IMR-90 (cell line): ENCODE measurements around the gene SHC1. TPM values are rescaled to one million over a fixed set of nuclear protein-coding genes. Genes with fewer than 3 reads are reported as not detected.
A peak's percentile ranks its signal among the peaks of the same experiment; 100 is the strongest.

Experiments used
- ATAC-seq: fragments of 200-7000 bp; cut with Tn5 transposase; 2 replicates; pipeline ENCODE4 v1.9.1; 2020; ENCODE audit warnings: low read depth, mild to moderate bottlenecking, moderate library complexity
- BruUV-seq: library from RNA; stranded (reverse); fragments of 400-500 nt; replicated peaks from 2 replicates; lab custom pipeline; 2021; lab: Mats Ljungman, UMichigan
- CTCF ChIA-PET: fragments of 300-600 bp; formaldehyde crosslinking; extraction: SDS; loops from one replicate; lab custom pipeline; 2021; ENCODE audit warnings: antibody characterized with exemption; lab: Yijun Ruan, JAX
- POLR2A ChIA-PET: fragments of 300-600 bp; sonication (Branson Sonifier 250); formaldehyde crosslinking; loops from one replicate; lab custom pipeline; 2022; ENCODE audit warnings: antibody characterized with exemption; ENCODE audit not compliant: unreplicated experiment; lab: Charles Lee
- DNase-seq: peaks from one replicate; pipeline ENCODE4 v3.0.0; 2013
- H2AFZ ChIP-seq: replicated peaks from 2 replicates; pipeline ENCODE3; 2013; ENCODE audit warnings: low read length, mild to moderate bottlenecking; ENCODE audit not compliant: poor library complexity
- H2AK5ac ChIP-seq: 2 replicates; pipeline ENCODE4 v1.6.1; 2013; ENCODE audit warnings: low read depth, low read length, inconsistent platforms
- H2AK9ac ChIP-seq: replicated peaks from 2 replicates; pipeline ENCODE3; 2013; ENCODE audit warnings: mild to moderate bottlenecking, low read depth, low read length, moderate library complexity; ENCODE audit not compliant: poor library complexity
- H2BK120ac ChIP-seq: 2 replicates; pipeline ENCODE4 v1.6.1; 2013; ENCODE audit warnings: low read depth, low read length, inconsistent platforms
- H2BK15ac ChIP-seq: 3 replicates; pipeline ENCODE4 v1.6.1; 2013; ENCODE audit warnings: low read depth, low read length, inconsistent platforms
- H2BK20ac ChIP-seq: 2 replicates; pipeline ENCODE4 v1.6.1; 2013; ENCODE audit warnings: low read depth, mild to moderate bottlenecking, inconsistent platforms, low read length, moderate library complexity
- H2BK5ac ChIP-seq: 2 replicates; pipeline ENCODE4 v1.6.1; 2013; ENCODE audit warnings: mild to moderate bottlenecking, low read depth, low read length, inconsistent platforms; ENCODE audit not compliant: poor library complexity, severe bottlenecking
- H3K14ac ChIP-seq: replicated peaks from 2 replicates; pipeline ENCODE4 v1.6.1; 2013; ENCODE audit warnings: low read depth, low read length, inconsistent platforms
- H3K18ac ChIP-seq: 2 replicates; pipeline ENCODE4 v1.6.1; 2013; ENCODE audit warnings: low read depth, low read length, control low read depth
- H3K23ac ChIP-seq: 2 replicates; pipeline ENCODE4 v1.6.1; 2013; ENCODE audit warnings: low read depth, low read length, inconsistent platforms
- H3K27ac ChIP-seq: 2 replicates; pipeline ENCODE4 v1.5.1; 2013; ENCODE audit warnings: mild to moderate bottlenecking, control low read depth, low read length; ENCODE audit not compliant: insufficient read depth
- H3K27me3 ChIP-seq: 2 replicates; pipeline ENCODE4 v1.6.1; 2013; ENCODE audit warnings: low read length; ENCODE audit not compliant: control insufficient read depth, insufficient read depth
- H3K36me3 ChIP-seq: 2 replicates; pipeline ENCODE4 v1.6.1; 2013; ENCODE audit warnings: low read length, mixed read lengths; ENCODE audit not compliant: control insufficient read depth, insufficient read depth
- H3K4ac ChIP-seq: 2 replicates; pipeline ENCODE4 v1.6.1; 2013; ENCODE audit warnings: low read depth, low read length, inconsistent platforms
- H3K4me1 ChIP-seq: 2 replicates; pipeline ENCODE4 v1.6.1; 2013; ENCODE audit warnings: low read length, mixed read lengths; ENCODE audit not compliant: control insufficient read depth, insufficient read depth
- H3K4me2 ChIP-seq: 2 replicates; pipeline ENCODE4 v1.6.1; 2013; ENCODE audit warnings: low read depth, mild to moderate bottlenecking, control low read depth, low read length, moderate library complexity
- H3K4me3 ChIP-seq: 2 replicates; pipeline ENCODE4 v1.5.1; 2013; ENCODE audit warnings: low read depth, mild to moderate bottlenecking, control low read depth, low read length, moderate library complexity; ENCODE audit not compliant: insufficient read depth
- H3K56ac ChIP-seq: 2 replicates; pipeline ENCODE4 v1.6.1; 2013; ENCODE audit warnings: low read length, inconsistent platforms; ENCODE audit not compliant: insufficient read depth; ENCODE audit errors: extremely low read depth
- H3K79me1 ChIP-seq, 2 experiments: 2 replicates each; pipeline ENCODE4 v1.6.1; 2013; ENCODE audit warnings: low read length in 2 of 2, inconsistent platforms in 1 of 2, low read depth in 1 of 2
- H3K9ac ChIP-seq: 2 replicates; pipeline ENCODE4 v1.6.1; 2013; ENCODE audit warnings: low read depth, low read length, control low read depth
- H3K9me1 ChIP-seq: 2 replicates; pipeline ENCODE4 v1.6.1; 2013; ENCODE audit warnings: low read length, inconsistent platforms; ENCODE audit not compliant: insufficient read depth
- H3K9me3 ChIP-seq: 2 replicates; pipeline ENCODE4 v1.6.1; 2013; ENCODE audit warnings: low read length; ENCODE audit not compliant: control insufficient read depth, insufficient read depth
- H4K20me1 ChIP-seq: 2 replicates; pipeline ENCODE4 v1.6.1; 2013; ENCODE audit warnings: low read length, inconsistent platforms; ENCODE audit not compliant: insufficient read depth
- H4K5ac ChIP-seq: 2 replicates; pipeline ENCODE4 v1.6.1; 2013; ENCODE audit warnings: mild to moderate bottlenecking, low read depth, low read length, control low read depth
- H4K8ac ChIP-seq, 2 experiments: 2 replicates each; pipeline ENCODE4 v1.6.1; 2013; ENCODE audit warnings: low read depth in 2 of 2, low read length in 2 of 2, control low read depth in 1 of 2, inconsistent platforms in 1 of 2
- H4K91ac ChIP-seq: 2 replicates; pipeline ENCODE4 v1.6.1; 2013; ENCODE audit warnings: low read depth, low read length, inconsistent platforms; ENCODE audit not compliant: insufficient read depth
- BHLHE40 ChIP-seq: fragments of 150-350 bp; IDR thresholded peaks from 2 replicates; pipeline ENCODE4 v1.6.1; 2016; ENCODE audit warnings: mild to moderate bottlenecking, low read depth, low read length
- CEBPB ChIP-seq: IDR thresholded peaks from 2 replicates; pipeline ENCODE4 v1.6.1; 2012; ENCODE audit warnings: low read depth, low read length, improper control_type of control experiment
- CHD1 ChIP-seq: IDR thresholded peaks from 2 replicates; pipeline ENCODE4 v1.6.1; 2012; ENCODE audit warnings: low read depth, low read length, improper control_type of control experiment
- CTCF ChIP-seq: conservative IDR thresholded peaks from 2 replicates; pipeline ENCODE4 v1.5.1; 2012; ENCODE audit warnings: mild to moderate bottlenecking, low read depth, low read length, improper control_type of control experiment
- FOS ChIP-seq: fragments of 150-350 bp; IDR thresholded peaks from 2 replicates; pipeline ENCODE4 v1.6.1; 2016; ENCODE audit warnings: low read depth, low read length
- MAFK ChIP-seq: IDR thresholded peaks from 2 replicates; pipeline ENCODE4 v1.6.1; 2012; ENCODE audit warnings: low read depth, low read length, improper control_type of control experiment
- MAZ ChIP-seq: IDR thresholded peaks from 2 replicates; pipeline ENCODE4 v1.6.1; 2012; ENCODE audit warnings: low read depth, mild to moderate bottlenecking, low read length, improper control_type of control experiment, moderate library complexity, borderline replicate concordance
- MXI1 ChIP-seq: IDR thresholded peaks from 2 replicates; pipeline ENCODE4 v1.6.1; 2012; ENCODE audit warnings: low read depth, mild to moderate bottlenecking, low read length, moderate library complexity, borderline replicate concordance
- NFE2L2 ChIP-seq: fragments of 150-350 bp; IDR thresholded peaks from 2 replicates; pipeline ENCODE4 v1.6.1; 2016; ENCODE audit warnings: low read depth, mild to moderate bottlenecking, low read length
- POLR2A ChIP-seq: IDR thresholded peaks from 2 replicates; pipeline ENCODE4 v1.6.1; 2012; ENCODE audit warnings: mild to moderate bottlenecking, low read depth, low read length
- RAD21 ChIP-seq: IDR thresholded peaks from 2 replicates; pipeline ENCODE4 v1.6.1; 2012; ENCODE audit warnings: low read length, improper control_type of control experiment
- RCOR1 ChIP-seq: IDR thresholded peaks from 2 replicates; pipeline ENCODE4 v1.6.1; 2012; ENCODE audit warnings: mild to moderate bottlenecking, low read length, improper control_type of control experiment; ENCODE audit not compliant: insufficient replicate concordance
- RFX5 ChIP-seq: IDR thresholded peaks from 2 replicates; pipeline ENCODE4 v1.8.0; 2012; ENCODE audit warnings: low read depth, mild to moderate bottlenecking, low read length, moderate library complexity
- SMC3 ChIP-seq: fragments of 150-350 bp; IDR thresholded peaks from 2 replicates; pipeline ENCODE4 v1.6.1; 2016; ENCODE audit warnings: low read depth, mild to moderate bottlenecking, antibody characterized with exemption, low read length, moderate library complexity
- USF2 ChIP-seq: fragments of 150-350 bp; IDR thresholded peaks from 2 replicates; pipeline ENCODE4 v1.6.1; 2017; ENCODE audit warnings: mild to moderate bottlenecking, antibody characterized with exemption, low read length, low read depth
- WGBS, 2 experiments: methylation state at CpG; one replicate each; pipeline versions ENCODE4 v1.1.5 to v1.1.7; 2013; ENCODE audit warnings: missing lambda C conversion rate in 2 of 2; ENCODE audit not compliant: insufficient read length in 1 of 2; ENCODE audit errors: extremely low coverage in 2 of 2; 5-methylcytosine and 5-hydroxymethylcytosine counted together
- dilution Hi-C: fragments of 300-500 bp; cut with HindIII; formaldehyde crosslinking; loops from one replicate; pipeline ENCODE4 v1.14.3; 2018; ENCODE audit warnings: low sequenced_read_pairs; ENCODE audit not compliant: unreplicated experiment
- in situ Hi-C: fragments of 300-500 bp; cut with MboI; formaldehyde crosslinking; loops from 3 replicates; pipeline ENCODE4 v1.14.3; 2019; ENCODE audit warnings: low sequenced_read_pairs, inconsistent platforms, mixed read lengths
- intact Hi-C: fragments of 100-400 bp; cut with micrococcal nuclease; formaldehyde crosslinking; loops from 2 replicates; pipeline ENCODE4 v1.10.0; 2022
- polyA plus RNA-seq, 3 experiments: library from polyadenylated mRNA; depleted of rRNA; stranded (reverse); fragments of >200 nt; gene quantifications; 2 replicates each; pipeline ENCODE4 v1.2.3, GENCODE V29; 2012; ENCODE audit warnings: low replicate concordance in 1 of 3
- total RNA-seq: library from RNA; depleted of rRNA; stranded (reverse); fragments of >200 nt; gene quantifications from 2 replicates; pipeline ENCODE4 v1.2.3, GENCODE V29; 2012
- TF ChIP-seq, protein P1 (sequence below): fragments of 150-350 bp; IDR thresholded peaks from 2 replicates; pipeline ENCODE4 v1.6.1; 2016; ENCODE audit warnings: low read depth, mild to moderate bottlenecking, low read length, moderate library complexity, borderline replicate concordance

Gene SHC1
- total and polyA plus RNA-seq, 2 of the 4 experiments (the other 2 are of a cell fraction), result 352 to 355 TPM

DNA sequence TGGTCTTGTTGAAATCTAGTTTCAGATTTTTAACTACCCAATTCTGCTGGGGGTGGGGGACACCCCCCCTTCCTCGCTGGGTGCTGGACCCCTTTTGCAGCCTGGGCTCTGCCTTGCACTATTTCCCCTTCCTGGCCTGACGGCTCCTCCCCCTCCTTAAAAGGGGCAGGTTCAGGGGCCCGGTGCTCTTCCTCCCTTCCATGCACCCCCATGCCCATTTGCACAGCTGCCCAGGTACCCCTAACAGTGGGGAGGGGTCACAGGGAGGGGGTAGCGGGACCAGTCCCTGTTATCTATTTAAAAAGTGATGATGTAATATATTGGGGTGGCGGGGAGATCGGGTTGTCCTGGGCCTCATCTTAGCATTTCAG is 47.4 kb upstream of the SHC1 start:
- ATAC-seq (no peak), DNase-seq (no peak)
- Histone ChIP-seq H3K18ac (no peak overlapping the region), H3K9me3 (no peaks in the 10 kb centered on the region), H2BK5ac (no peak overlapping the region), H3K27ac (no peak overlapping the region), H3K36me3 (peaks cover 22% of the 10 kb centered on the region), H3K9me1 (peaks cover 2% of the 10 kb centered on the region; the same call in 1 of the 2 replicates), H4K91ac (no peak overlapping the region), H3K23ac (no peak overlapping the region), H3K56ac (no peak overlapping the region), H2AK5ac (0 out of 2 replicates have a peak overlapping the region, but pooled peaks have one; percentile 20), H3K4me3 (no peak overlapping the region), H3K27me3 (no peaks in the 10 kb centered on the region), H2BK20ac (no peak overlapping the region), H3K4ac (no peak overlapping the region), H3K14ac (peak overlapping the region; percentile 16; the same call in 1 of the 2 replicates), H4K8ac (peak overlapping the region in 1 of 2 experiments; percentile 70; a peak in 2 of 4 replicates), H2AK9ac (peak overlapping the region; percentile 50), H2BK120ac (no peak overlapping the region), H4K20me1 (peaks cover 5% of the 10 kb centered on the region), H2BK15ac (no peak overlapping the region), H2AFZ (peak overlapping the region; percentile 91), H3K9ac (peak overlapping the region; percentile 50; the same call in 1 of the 2 replicates), H3K79me1 (peaks cover 0 to 10% of the 10 kb centered on the region in 2 experiments; a peak in 1 of 4 replicates), H4K5ac (no peak overlapping the region), H3K4me2 (peak overlapping the region; percentile 71), H3K4me1 (peaks cover 6% of the 10 kb centered on the region; the same call in 1 of the 2 replicates)
- 0% methylated on average over 1 of the region's 6 CpGs; no CpG with 5 or more reads in 1 of the 2 experiments for WGBS, 2 experiments
- POLR2A ChIA-PET, result interaction anchor here (0.6 kb wide), 1 partner anchor 62 kb away, joined by 7 read pairs; the partner anchor contains the start of gene PBXIP1
- in situ Hi-C loops (no loop called here), dilution Hi-C loops (no loop called here), intact Hi-C loops (loop anchor here (1.0 kb wide), 1 partner anchor 62 kb away; the partner anchor contains the start of gene PBXIP1)
- CTCF ChIA-PET, result interaction anchor here (1.0 to 2.3 kb wide), 6 partner anchors 11 to 49 kb away, joined by 3 to 7 read pairs (median 4); no protein-coding TSS in a partner anchor
- no TSS peak for BruUV-seq
- TF ChIP-seq RFX5, result no peak
- no peak for TF ChIP-seq USF2
- no peak for TF ChIP-seq BHLHE40
- TF ChIP-seq MXI1, result no peak
- TF ChIP-seq CEBPB, result no peak
- no peak for TF ChIP-seq NFE2L2
- TF ChIP-seq RAD21, result no peak
- no peak for TF ChIP-seq CTCF
- no peak for TF ChIP-seq SMC3
- TF ChIP-seq MAFK, result no peak
- TF ChIP-seq, protein P1, sequence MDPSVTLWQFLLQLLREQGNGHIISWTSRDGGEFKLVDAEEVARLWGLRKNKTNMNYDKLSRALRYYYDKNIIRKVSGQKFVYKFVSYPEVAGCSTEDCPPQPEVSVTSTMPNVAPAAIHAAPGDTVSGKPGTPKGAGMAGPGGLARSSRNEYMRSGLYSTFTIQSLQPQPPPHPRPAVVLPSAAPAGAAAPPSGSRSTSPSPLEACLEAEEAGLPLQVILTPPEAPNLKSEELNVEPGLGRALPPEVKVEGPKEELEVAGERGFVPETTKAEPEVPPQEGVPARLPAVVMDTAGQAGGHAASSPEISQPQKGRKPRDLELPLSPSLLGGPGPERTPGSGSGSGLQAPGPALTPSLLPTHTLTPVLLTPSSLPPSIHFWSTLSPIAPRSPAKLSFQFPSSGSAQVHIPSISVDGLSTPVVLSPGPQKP, result no peak
- TF ChIP-seq CHD1, result no peak
- no peak for TF ChIP-seq MAZ
- no peak for TF ChIP-seq RCOR1
- no peak for TF ChIP-seq POLR2A
- TF ChIP-seq FOS, result no peak
